ENCODE results near the gene AIG1.

AIG1 gene

DNA sequence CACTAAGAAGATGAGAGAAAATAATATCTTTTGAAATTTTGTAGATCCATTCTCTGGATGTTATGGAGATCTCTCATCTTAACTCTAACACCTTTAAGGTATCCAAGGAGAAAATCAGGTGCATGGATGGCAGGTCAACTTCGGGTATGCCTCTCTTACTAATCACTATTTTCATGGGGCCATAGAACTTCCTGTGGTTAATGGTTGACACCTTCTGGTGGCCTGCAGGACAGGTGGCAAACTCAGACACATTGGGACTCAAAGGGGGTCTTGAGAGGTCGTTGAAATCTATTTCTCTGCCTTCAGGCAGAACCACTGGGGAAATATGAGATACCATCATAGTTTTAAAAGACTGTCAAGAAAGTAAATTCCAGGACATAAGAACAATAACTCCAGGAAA, 313.3 kb downstream of the AIG1 start:
- no peak overlapping the region for H3K27ac Mint-ChIP-seq
- H3K4me3 Mint-ChIP-seq = no peak overlapping the region
- DNase-seq (ENCODE audit: low spot score in 2 of 2) = no peak
- no peak for ATAC-seq
- no peaks in the 10 kb centered on the region for H3K4me1 Mint-ChIP-seq
- no peaks in the 10 kb centered on the region for H3K36me3 Mint-ChIP-seq
- peaks cover 4% of the 10 kb centered on the region for H3K9me3 Mint-ChIP-seq

DNA sequence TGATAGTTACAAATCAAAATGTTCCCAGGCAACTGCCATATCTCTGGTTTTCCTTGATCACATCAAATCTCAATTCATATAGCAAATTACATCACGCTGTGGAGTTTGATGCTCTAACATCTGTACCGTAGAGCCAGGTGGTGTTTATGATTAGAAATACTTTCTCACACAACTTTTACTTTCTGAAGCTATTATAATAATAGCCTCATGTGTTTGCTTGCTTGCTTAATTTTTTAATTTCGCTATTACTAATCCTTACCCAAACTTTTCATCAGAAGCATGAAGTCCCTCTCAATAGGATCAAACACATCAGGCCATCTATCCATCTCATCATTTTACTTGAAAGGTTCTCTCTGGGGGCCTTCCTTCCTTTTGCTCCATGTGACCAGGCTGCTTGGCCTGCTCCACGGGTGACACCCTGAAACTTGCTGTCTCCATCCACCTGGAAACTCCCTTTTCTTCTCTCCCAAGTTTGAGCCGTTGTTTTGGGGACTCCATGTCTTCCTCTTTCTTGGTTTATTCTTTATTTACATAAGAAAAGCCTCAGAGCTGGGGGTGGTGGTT, 314.4 kb downstream of the AIG1 start:
- ATAC-seq (no peak), DNase-seq (ENCODE audit: low spot score in 2 of 2) (no peak)
- Mint-ChIP-seq H3K4me1 (no peaks in the 10 kb centered on the region), H3K9me3 (peaks cover 4% of the 10 kb centered on the region), H3K27ac (no peak overlapping the region), H3K36me3 (no peaks in the 10 kb centered on the region), H3K4me3 (no peak overlapping the region)

DNA sequence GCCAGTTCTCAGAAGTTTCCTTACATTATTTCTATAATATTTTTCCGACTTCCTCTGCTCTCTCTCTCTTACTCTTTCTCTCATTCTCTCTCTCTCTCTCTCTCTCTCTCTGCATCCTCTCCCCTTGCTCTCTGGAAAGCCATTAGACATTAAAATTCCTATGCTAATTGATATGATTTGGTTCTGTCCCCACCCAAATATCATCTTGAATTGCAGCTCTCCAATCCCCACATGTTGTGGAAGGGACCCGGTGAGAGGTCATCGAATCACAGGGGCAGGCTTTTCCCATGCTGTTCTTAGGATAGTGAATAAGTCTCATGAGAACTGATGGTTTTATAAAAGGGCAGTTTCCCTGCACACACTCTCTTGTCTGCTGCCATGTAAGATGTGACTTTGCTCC, 315.7 kb downstream of the AIG1 start:
- peaks cover 4% of the 10 kb centered on the region for H3K9me3 Mint-ChIP-seq
- H3K27ac Mint-ChIP-seq = no peak overlapping the region
- peaks cover 7% of the 10 kb centered on the region for H3K4me1 Mint-ChIP-seq
- DNase-seq (ENCODE audit: low spot score in 2 of 2) = no peak
- H3K36me3 Mint-ChIP-seq = no peaks in the 10 kb centered on the region
- no peak overlapping the region for H3K4me3 Mint-ChIP-seq
- no peak for ATAC-seq

DNA sequence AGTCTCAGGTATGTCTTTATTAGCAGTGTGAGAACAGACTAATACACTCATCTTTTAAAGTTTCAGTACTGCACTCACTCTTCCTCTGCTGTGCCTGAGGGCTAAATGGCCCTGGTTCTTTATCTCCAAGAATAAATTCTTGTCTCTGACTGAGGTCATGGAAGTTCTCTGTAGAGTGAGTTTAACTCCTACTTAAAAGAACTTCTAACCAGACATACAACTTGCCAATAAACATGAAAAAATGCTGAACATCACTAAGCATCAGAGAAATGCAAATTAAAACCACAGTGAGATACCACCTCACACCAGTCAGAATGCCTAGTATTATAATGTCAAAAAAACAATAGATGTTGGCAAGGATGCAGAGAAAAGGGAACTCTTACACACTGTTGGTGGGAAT, 316.2 kb downstream of the AIG1 start:
- peaks cover 7% of the 10 kb centered on the region for H3K4me1 Mint-ChIP-seq
- no peaks in the 10 kb centered on the region for H3K36me3 Mint-ChIP-seq
- H3K9me3 Mint-ChIP-seq = peaks cover 4% of the 10 kb centered on the region
- ATAC-seq (no peak), DNase-seq (ENCODE audit: low spot score in 2 of 2) (no peak)
- no peak overlapping the region for H3K4me3 Mint-ChIP-seq
- no peak overlapping the region for H3K27ac Mint-ChIP-seq

- DNase-seq (ENCODE audit: low spot score in 2 of 2) (no peak), ATAC-seq (no peak)
- Mint-ChIP-seq H3K27ac (no peak overlapping the region), H3K9me3 (no peaks in the 10 kb centered on the region), H3K4me1 (peaks cover 5% of the 10 kb centered on the region), H3K36me3 (no peaks in the 10 kb centered on the region), H3K4me3 (no peak overlapping the region)
Observed at GRCh38 chr6:143385636-143386035, 324.9 kb downstream of the AIG1 start.

- Mint-ChIP-seq H3K4me3 (no peak overlapping the region), H3K4me1 (no peaks in the 10 kb centered on the region), H3K36me3 (no peaks in the 10 kb centered on the region), H3K9me3 (no peaks in the 10 kb centered on the region), H3K27ac (no peak overlapping the region)
- ATAC-seq = no peak
- DNase-seq (ENCODE audit: low spot score in 2 of 2) = no peak
Observed at GRCh38 chr6:143390278-143390677, 329.6 kb downstream of the AIG1 start.

Measured in stimulated activated effector memory CD8-positive, alpha-beta T cell treated with anti-CD3 and anti-CD28 coated beads, Interleukin-12 subunit alpha, Interleukin-12 subunit beta, amount 100 ng/mL, for 72 hours (primary cell).